Endothelial cell (in vitro differentiated cells): ENCODE measurements around the gene NOP9. TPM values are rescaled to one million over a fixed set of nuclear protein-coding genes. Genes with fewer than 3 reads are reported as not detected.

Experiments
- DNase-seq: peaks from one replicate; pipeline ENCODE4 v3.0.0; 2021; ENCODE audit warnings: low spot score
- H3K27ac Mint-ChIP-seq: one replicate; pipeline ENCODE4 v1.8.0; 2021; ENCODE audit warnings: mixed read lengths, inconsistent platforms; ENCODE audit not compliant: unreplicated experiment
- H3K27me3 Mint-ChIP-seq: one replicate; pipeline ENCODE4 v1.8.0; 2021; ENCODE audit warnings: mild to moderate bottlenecking, moderate library complexity, mixed read lengths, inconsistent platforms; ENCODE audit not compliant: unreplicated experiment
- H3K36me3 Mint-ChIP-seq: one replicate; pipeline ENCODE4 v1.8.0; 2021; ENCODE audit warnings: mild to moderate bottlenecking, low read depth, mixed read lengths, inconsistent platforms; ENCODE audit not compliant: unreplicated experiment
- H3K4me1 Mint-ChIP-seq: one replicate; pipeline ENCODE4 v1.8.0; 2021; ENCODE audit warnings: mild to moderate bottlenecking, mixed read lengths, inconsistent platforms; ENCODE audit not compliant: unreplicated experiment
- H3K4me3 Mint-ChIP-seq: one replicate; pipeline ENCODE4 v1.8.0; 2021; ENCODE audit warnings: mild to moderate bottlenecking, mixed read lengths, inconsistent platforms; ENCODE audit not compliant: unreplicated experiment
- H3K9me3 Mint-ChIP-seq: one replicate; pipeline ENCODE4 v1.8.0; 2021; ENCODE audit warnings: mixed read lengths, inconsistent platforms; ENCODE audit not compliant: unreplicated experiment
- total RNA-seq: library from RNA; stranded (reverse); fragmentation: NEBNext Ultra II Directional; extraction: Animal tissue kit (Norgen Biotek cat#: 25700); gene quantifications from one replicate; pipeline ENCODE4 v1.2.1, GENCODE V29; 2021; ENCODE audit not compliant: unreplicated experiment
- TF ChIP-seq, protein P1 (sequence below): fragments of 200-600 bp; sonication (generic); IDR thresholded peaks from one replicate; pipeline ENCODE4 v1.5.0; 2021; ENCODE audit warnings: antibody characterized with exemption; ENCODE audit not compliant: unreplicated experiment

Gene NOP9
- total RNA-seq, 1 donor from 2014 or later, result 27.2 TPM

DNA sequence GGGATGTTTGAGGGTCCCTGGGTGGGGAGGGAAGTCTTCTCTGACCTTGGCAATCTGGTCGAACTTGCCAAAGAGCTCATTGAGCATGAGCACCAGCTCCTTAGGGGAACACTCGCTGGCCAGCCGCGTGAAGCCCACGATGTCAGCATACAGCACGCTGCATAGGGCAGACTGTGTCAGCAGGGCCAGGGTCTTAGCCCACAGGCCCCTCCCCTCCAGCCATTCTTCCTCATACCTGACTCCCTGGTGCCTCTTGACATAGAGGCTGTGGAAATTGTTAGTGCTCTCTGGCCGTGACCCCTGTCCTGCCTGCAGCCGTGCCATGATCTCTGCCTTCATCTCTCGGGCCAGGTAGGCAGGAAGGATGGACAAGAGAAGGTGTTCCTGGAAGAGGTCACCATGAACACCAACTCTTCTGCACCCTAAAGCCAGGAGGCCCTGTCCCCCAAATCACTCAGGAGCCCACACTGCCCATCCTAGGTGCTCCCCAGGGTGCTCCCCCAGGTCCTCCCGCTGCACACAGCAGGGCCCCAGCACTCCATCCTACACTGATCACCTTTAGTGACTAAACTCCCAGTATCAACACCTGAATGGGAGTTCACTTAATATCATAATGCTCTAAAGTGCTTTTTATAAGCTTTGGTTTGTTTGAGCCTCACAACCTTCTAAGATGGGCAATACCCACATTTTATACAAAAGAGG, 31.5 kb downstream of the NOP9 start:
- TF ChIP-seq, protein P1, sequence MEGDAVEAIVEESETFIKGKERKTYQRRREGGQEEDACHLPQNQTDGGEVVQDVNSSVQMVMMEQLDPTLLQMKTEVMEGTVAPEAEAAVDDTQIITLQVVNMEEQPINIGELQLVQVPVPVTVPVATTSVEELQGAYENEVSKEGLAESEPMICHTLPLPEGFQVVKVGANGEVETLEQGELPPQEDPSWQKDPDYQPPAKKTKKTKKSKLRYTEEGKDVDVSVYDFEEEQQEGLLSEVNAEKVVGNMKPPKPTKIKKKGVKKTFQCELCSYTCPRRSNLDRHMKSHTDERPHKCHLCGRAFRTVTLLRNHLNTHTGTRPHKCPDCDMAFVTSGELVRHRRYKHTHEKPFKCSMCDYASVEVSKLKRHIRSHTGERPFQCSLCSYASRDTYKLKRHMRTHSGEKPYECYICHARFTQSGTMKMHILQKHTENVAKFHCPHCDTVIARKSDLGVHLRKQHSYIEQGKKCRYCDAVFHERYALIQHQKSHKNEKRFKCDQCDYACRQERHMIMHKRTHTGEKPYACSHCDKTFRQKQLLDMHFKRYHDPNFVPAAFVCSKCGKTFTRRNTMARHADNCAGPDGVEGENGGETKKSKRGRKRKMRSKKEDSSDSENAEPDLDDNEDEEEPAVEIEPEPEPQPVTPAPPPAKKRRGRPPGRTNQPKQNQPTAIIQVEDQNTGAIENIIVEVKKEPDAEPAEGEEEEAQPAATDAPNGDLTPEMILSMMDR, result no peak
- H3K4me1 Mint-ChIP-seq, result peaks cover 45% of the 10 kb centered on the region
- peaks cover 22% of the 10 kb centered on the region for H3K27me3 Mint-ChIP-seq
- H3K27ac Mint-ChIP-seq, result no peak overlapping the region
- H3K36me3 Mint-ChIP-seq, result peaks cover 23% of the 10 kb centered on the region
- DNase-seq, result no peak
- H3K9me3 Mint-ChIP-seq, result no peaks in the 10 kb centered on the region
- H3K4me3 Mint-ChIP-seq, result no peak overlapping the region

DNA sequence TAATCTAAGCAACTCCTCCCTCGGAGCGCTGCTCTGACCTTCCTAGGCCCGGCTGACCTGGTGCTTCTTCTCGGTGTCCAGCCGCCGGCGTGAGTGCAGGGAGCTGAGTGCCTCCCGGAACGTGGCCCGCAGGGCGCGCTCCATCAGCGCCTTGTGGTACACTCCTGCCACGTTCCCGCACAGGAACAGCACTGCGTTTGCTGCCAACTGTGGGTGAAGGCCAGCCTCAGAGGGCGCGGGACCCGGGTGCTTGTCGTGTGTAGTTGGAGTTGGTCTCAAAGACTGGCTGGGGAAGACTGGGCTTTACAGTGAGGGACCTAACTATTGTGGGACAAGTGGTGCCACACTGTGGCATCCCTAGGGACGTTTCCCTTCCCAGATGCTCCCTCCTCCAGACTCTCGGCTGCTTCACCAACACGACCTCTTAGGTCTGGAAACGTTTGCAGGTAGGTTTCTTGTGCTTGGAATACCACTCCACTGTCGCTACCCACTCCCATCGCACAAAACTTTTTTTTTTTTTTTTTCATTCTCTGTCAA, 32.1 kb downstream of the NOP9 start:
- peaks cover 46% of the 10 kb centered on the region for H3K4me1 Mint-ChIP-seq
- no peaks in the 10 kb centered on the region for H3K9me3 Mint-ChIP-seq
- peaks cover 20% of the 10 kb centered on the region for H3K36me3 Mint-ChIP-seq
- H3K27ac Mint-ChIP-seq, result no peak overlapping the region
- DNase-seq, result no peak
- peak overlapping the region; percentile 68 for H3K4me3 Mint-ChIP-seq
- TF ChIP-seq, protein P1, result no peak
- H3K27me3 Mint-ChIP-seq, result peaks cover 27% of the 10 kb centered on the region

DNA sequence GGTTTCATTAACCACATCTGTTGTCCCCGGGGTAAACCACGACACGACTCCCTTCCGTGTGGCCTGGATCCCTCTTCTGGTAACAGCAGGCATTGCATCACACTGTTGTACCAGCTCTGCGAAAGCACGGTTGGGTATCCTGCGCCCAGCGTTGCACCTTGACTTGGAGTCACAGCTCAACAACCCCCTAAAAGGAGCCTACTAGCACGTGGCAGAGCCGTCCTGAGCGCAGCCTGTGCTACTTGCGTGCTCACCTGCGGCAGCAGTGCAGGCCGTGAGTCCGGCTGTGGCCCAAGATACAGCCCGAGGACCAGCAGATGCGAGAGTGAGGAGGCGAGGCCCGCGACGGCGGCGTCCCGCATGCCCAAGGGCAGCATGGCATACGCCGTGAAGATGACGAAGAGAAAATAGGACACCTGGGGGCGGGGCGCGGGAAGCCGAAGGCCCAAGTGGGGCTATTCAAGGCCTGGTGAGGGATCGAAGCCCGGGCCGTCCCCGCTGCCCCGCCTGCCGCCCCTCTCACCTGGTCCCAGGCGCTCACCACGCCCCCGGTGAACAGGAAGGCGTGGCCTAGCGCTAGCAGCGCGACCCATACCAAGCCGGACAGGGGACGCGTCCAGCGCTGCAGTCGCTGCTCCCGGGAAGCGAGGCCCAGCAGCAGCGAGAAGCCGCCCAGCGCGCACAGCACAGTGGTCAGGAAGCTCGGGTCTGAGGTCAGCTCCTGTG, 32.8 kb downstream of the NOP9 start:
- Mint-ChIP-seq H3K27ac (no peak overlapping the region), H3K27me3 (peaks cover 29% of the 10 kb centered on the region), H3K9me3 (no peaks in the 10 kb centered on the region), H3K4me3 (peak overlapping the region; percentile 79), H3K36me3 (peaks cover 20% of the 10 kb centered on the region), H3K4me1 (peaks cover 44% of the 10 kb centered on the region)
- TF ChIP-seq, protein P1, result peak; percentile 54
- peak; percentile 64 for DNase-seq

DNA sequence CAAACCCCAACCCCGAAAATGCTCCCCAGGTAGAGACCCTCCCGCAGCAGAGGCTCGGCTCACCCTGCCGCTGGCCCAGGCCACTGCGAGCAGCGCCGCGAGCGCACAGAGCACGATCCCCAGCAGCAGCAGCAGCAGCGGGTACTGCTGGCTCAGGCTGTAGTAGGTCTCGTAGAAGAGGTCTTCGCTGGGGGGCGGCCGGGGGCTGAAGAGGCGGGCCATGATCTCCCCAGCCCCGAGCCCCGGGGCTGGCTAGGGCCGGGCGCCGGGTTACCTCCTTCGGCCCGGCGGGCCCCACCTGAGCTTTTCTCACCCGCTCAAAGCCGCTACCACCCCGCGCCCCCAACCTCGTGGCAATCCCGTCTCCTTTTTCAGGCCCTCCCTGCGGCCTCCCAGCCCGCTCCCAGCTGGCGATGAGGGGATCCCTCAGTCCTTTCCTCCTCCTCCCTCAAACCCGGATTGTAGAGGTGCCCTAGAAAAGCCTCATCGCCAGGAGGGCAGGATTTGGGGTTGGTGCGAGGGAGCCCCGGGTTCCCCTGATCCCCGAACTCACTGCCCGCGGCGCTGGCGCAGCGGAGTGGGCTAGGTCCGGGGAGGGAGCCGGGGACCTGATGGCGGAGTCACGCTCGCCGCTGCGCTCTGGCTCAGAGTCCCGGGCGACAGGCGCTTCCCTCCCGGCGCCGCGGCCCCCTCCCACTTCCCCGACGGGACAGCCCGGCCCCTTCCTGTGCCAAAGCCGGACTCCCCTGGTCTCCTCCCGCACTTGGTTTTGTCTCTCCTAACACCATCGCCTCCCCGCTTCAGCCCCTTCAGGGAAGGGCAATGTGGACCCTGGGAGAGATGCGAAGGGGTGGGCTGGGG, 35.0 kb downstream of the NOP9 start, which contains the start of gene ADCY4:
TSS of gene ADCY4 (minus strand) at position 641 of the 861 bp plus-strand sequence. CDS start at position 222, 419 bp downstream.
- peak within 1 kb of the TSS; percentile 89 for H3K27ac Mint-ChIP-seq
- peaks cover 20% of the 10 kb centered on the region for H3K36me3 Mint-ChIP-seq
- TF ChIP-seq, protein P1, result no peak
- H3K4me1 Mint-ChIP-seq, result peaks cover 43% of the 10 kb centered on the region
- H3K27me3 Mint-ChIP-seq, result peaks cover 40% of the 10 kb centered on the region
- no peaks in the 10 kb centered on the region for H3K9me3 Mint-ChIP-seq
- DNase-seq, result peak; percentile 51
- peak within 1 kb of the TSS; percentile 98 for H3K4me3 Mint-ChIP-seq
